ENCODE data around the gene ESAM. TPM values are rescaled to one million over a fixed set of nuclear protein-coding genes. Genes with fewer than 3 reads are reported as not detected.

Gene ESAM
- total and polyA plus RNA-seq, 7 donors = 2.3 to 14.9 (median 6.2) TPM

DNA sequence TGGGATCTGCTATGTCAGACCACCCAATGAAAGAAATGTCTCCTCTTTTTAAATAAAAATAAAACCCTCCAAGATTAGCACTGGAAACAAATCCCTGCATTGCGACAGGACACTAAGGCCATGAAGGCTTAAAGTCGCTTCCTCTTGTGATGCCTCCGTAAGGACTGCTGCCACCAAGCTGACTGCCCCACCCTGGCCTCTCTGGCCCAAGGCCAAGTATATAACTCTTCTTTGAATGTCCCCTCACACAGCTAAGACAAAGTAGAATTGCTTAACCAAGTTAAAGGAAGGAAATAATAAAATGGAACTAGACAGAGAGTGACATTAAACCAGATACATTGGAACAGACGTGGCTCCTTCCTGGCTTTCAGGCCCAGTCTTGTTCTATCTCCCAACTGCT lies 29.9 kb downstream of the ESAM start:
- Histone ChIP-seq H3K9me3 (no peaks in the 10 kb centered on the region), H3K27ac (no peak overlapping the region), H3K4me3 (no peak overlapping the region), H3K4me1 (no peaks in the 10 kb centered on the region), H3K27me3 (no peaks in the 10 kb centered on the region), H3K36me3 (no peaks in the 10 kb centered on the region)
- TF ChIP-seq POLR2A (IDR thresholded peaks at IDR 0.05) = no peak
- no peak for TF ChIP-seq POLR2AphosphoS5 (IDR thresholded peaks at IDR 0.05)
- TF ChIP-seq, protein P1, sequence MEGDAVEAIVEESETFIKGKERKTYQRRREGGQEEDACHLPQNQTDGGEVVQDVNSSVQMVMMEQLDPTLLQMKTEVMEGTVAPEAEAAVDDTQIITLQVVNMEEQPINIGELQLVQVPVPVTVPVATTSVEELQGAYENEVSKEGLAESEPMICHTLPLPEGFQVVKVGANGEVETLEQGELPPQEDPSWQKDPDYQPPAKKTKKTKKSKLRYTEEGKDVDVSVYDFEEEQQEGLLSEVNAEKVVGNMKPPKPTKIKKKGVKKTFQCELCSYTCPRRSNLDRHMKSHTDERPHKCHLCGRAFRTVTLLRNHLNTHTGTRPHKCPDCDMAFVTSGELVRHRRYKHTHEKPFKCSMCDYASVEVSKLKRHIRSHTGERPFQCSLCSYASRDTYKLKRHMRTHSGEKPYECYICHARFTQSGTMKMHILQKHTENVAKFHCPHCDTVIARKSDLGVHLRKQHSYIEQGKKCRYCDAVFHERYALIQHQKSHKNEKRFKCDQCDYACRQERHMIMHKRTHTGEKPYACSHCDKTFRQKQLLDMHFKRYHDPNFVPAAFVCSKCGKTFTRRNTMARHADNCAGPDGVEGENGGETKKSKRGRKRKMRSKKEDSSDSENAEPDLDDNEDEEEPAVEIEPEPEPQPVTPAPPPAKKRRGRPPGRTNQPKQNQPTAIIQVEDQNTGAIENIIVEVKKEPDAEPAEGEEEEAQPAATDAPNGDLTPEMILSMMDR (IDR thresholded peaks at IDR 0.05) = no peak
- no peak for TF ChIP-seq EP300 (IDR thresholded peaks at IDR 0.05)
- WGBS, 2 donors = 72 to 75% methylated on average over 4 of the region's 4 CpGs
- DNase-seq = no peak
- intact Hi-C loops (cut with DNase I) = no loop called here

DNA sequence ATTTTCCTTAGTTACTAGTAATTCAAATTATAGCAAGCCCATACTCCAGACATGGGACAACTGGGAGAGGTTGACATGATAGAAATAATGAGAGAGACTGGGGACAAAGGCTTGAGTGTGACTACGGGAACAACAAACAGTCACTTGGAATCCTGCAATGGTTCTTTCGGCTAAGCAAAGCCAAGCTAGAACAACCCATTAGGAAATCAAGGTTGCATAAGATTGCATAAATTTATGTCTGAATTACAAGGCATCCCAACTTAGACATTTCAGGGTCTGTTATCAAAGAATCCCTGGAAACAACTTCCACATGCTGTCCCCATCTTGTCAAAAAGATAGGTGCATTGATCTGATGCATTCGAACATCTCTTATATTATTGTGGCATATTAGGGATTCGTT lies 32.5 kb downstream of the ESAM start:
- intact Hi-C loops (cut with DNase I) = no loop called here
- WGBS, 2 donors = 88 to 94% methylated on average over 4 of the region's 4 CpGs
- no peak for TF ChIP-seq EP300 (IDR thresholded peaks at IDR 0.05)
- TF ChIP-seq, protein P1 (IDR thresholded peaks at IDR 0.05) = no peak
- no peak for TF ChIP-seq POLR2A (IDR thresholded peaks at IDR 0.05)
- TF ChIP-seq POLR2AphosphoS5 (IDR thresholded peaks at IDR 0.05) = no peak

DNA sequence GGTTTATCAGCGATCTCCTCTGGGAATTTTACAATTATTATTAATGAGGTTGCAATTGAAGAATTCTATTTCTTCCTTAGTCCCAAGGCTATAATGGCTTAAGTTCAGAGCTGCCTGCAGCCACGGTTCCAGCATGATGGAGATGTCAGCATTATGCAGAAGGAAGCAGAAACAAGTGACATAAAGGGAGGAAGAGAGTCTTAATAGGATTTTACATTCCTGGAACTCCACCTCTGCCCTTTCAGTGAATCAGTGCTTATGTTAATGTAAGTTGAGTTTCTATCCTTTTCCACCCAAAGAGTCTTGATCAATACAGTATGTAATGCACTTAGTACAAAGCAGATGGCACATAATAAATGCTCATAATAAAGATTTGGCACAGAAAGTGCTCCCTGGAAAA lies 34.0 kb downstream of the ESAM start:
- no peak for TF ChIP-seq EP300 (IDR thresholded peaks at IDR 0.05)
- TF ChIP-seq, protein P1 (IDR thresholded peaks at IDR 0.05) = no peak
- no peak for TF ChIP-seq POLR2A (IDR thresholded peaks at IDR 0.05)
- TF ChIP-seq POLR2AphosphoS5 (IDR thresholded peaks at IDR 0.05) = no peak
- no peak for DNase-seq
- Histone ChIP-seq H3K9me3 (no peaks in the 10 kb centered on the region), H3K4me3 (no peak overlapping the region), H3K4me1 (no peaks in the 10 kb centered on the region), H3K27me3 (peaks cover 0 to 38% (median 8%) of the 10 kb centered on the region in 3 donors), H3K27ac (no peak overlapping the region), H3K36me3 (no peaks in the 10 kb centered on the region)
- WGBS, 2 donors = 89 to 93% methylated on average over 2 of the region's 2 CpGs
- intact Hi-C loops (cut with DNase I) = no loop called here

More for the DNA sequence above, 32.5 kb downstream of the ESAM start:
- H3K36me3 ChIP-seq = no peaks in the 10 kb centered on the region
- no peak for DNase-seq
- H3K9me3 ChIP-seq = no peaks in the 10 kb centered on the region
- no peak overlapping the region for H3K4me3 ChIP-seq
- H3K27ac ChIP-seq = no peak overlapping the region
- no peaks in the 10 kb centered on the region for H3K4me1 ChIP-seq
- peaks cover 0 to 25% (median 8%) of the 10 kb centered on the region in 3 donors for H3K27me3 ChIP-seq

DNA sequence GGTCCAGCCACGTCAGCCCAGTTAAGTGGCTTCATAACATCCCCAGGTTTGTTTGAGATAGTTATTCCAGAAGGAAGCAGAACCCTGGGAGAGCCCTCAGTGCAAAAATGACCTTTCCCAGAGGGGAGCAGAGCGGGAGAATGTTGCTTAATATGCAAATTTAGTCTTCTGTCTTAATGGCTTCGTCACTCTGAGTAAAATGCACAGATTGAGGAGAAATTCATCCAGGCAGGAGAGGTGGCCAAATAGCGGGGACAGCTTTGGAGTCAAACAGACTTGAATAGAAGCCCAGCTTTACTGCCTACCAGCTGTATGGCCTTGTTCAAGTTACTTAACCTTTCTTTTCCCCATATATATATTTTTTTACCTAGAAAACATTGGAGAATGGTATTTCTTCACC lies 34.6 kb downstream of the ESAM start:
- Histone ChIP-seq H3K4me3 (no peak overlapping the region), H3K4me1 (no peaks in the 10 kb centered on the region), H3K27me3 (peaks cover 0 to 45% (median 8%) of the 10 kb centered on the region in 3 donors), H3K9me3 (no peaks in the 10 kb centered on the region), H3K36me3 (no peaks in the 10 kb centered on the region), H3K27ac (no peak overlapping the region)
- intact Hi-C loops (cut with DNase I) = no loop called here
- DNase-seq = no peak
- no peak for TF ChIP-seq POLR2AphosphoS5 (IDR thresholded peaks at IDR 0.05)
- no peak for TF ChIP-seq POLR2A (IDR thresholded peaks at IDR 0.05)
- TF ChIP-seq, protein P1 (IDR thresholded peaks at IDR 0.05) = no peak
- no peak for TF ChIP-seq EP300 (IDR thresholded peaks at IDR 0.05)
- WGBS, 2 donors = 86 to 91% methylated on average over 4 of the region's 4 CpGs

DNA sequence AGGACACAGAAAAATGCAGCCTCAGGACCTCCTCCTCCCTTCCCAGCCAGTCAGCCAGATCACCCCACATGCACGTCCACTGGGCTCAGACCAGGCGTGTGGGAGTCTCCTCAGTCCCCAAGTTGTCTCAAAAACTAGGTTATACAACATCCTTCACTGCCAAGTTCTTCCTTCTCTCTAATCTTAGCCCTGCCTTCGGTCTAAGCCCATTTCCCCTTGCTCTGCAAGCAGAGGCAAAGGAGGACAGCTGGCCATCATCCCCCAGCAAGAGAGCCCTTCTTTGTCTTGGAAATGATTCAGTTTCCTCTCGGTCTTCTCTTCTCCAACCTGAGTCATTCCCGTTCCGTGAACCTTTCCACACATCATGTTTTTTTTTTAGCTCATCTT lies 36.4 kb downstream of the ESAM start:
- H3K27ac ChIP-seq = no peak overlapping the region
- no peaks in the 10 kb centered on the region for H3K36me3 ChIP-seq
- H3K27me3 ChIP-seq = peaks cover 0 to 62% (median 12%) of the 10 kb centered on the region in 3 donors
- no peaks in the 10 kb centered on the region for H3K4me1 ChIP-seq
- 37 to 76% methylated on average over 6 of the region's 6 CpGs for WGBS, 2 donors
- intact Hi-C loops (cut with DNase I) = no loop called here
- H3K9me3 ChIP-seq = no peaks in the 10 kb centered on the region
- DNase-seq = no peak
- no peak overlapping the region for H3K4me3 ChIP-seq
- TF ChIP-seq, protein P1 (IDR thresholded peaks at IDR 0.05) = no peak
- no peak for TF ChIP-seq EP300 (IDR thresholded peaks at IDR 0.05)
- TF ChIP-seq POLR2A (IDR thresholded peaks at IDR 0.05) = no peak
- no peak for TF ChIP-seq POLR2AphosphoS5 (IDR thresholded peaks at IDR 0.05)
